Ovary (tissue), 3 donors: ENCODE results near the gene JMJD6.

ENCODE experiments used
- EP300 ChIP-seq: sonication (generic); formaldehyde crosslinking; IDR thresholded peaks from one replicate; pipeline ENCODE4 v1.6.1; 2017; ENCODE audit warnings: antibody characterized with exemption
- TF ChIP-seq, protein P1 (sequence below), 3 donors: fragments of 450-650 bp in 2 of 3; fragments of 200-600 bp in 1 of 3; IDR thresholded peaks; one replicate each; pipeline versions ENCODE4 v1.5.1 to v1.8.0; 2016 to 2022; ENCODE audit warnings: antibody characterized with exemption in 3 of 3, mild to moderate bottlenecking in 1 of 3
- donor health status: DM: no; HTN: no; CAD: no.

DNA sequence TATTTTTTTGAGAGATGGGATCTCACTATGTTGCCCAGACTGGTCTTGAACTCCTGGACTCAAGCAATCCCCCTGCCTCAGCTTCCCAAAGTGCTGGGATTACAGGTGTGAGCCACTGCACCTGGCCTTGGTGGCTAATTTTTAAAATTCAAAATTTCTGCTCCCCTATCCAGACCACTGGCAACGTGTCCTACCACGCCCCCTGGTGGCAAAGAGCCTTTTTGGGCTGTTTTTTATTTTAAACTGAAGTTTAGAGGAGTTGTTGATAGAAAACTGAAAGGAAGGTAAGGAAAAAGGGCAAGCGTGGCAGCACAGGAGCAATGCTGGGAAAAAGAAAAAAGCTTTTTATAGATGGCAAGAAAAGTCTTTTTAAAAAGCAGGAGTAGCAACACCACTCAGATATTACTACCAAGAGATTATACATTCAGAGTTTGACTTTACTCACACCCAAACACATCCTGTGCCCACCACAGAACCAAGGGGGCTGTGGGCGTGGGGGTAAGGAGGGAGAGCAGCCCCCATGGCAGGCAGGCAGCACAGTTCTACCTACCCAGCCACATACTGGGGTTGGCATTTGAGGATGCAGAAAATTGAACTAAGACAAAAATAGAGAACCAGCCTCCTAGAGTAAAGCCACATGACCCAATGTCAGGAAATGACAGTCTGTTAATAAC is 11.4 kb downstream of the JMJD6 start:
- TF ChIP-seq, protein P1, sequence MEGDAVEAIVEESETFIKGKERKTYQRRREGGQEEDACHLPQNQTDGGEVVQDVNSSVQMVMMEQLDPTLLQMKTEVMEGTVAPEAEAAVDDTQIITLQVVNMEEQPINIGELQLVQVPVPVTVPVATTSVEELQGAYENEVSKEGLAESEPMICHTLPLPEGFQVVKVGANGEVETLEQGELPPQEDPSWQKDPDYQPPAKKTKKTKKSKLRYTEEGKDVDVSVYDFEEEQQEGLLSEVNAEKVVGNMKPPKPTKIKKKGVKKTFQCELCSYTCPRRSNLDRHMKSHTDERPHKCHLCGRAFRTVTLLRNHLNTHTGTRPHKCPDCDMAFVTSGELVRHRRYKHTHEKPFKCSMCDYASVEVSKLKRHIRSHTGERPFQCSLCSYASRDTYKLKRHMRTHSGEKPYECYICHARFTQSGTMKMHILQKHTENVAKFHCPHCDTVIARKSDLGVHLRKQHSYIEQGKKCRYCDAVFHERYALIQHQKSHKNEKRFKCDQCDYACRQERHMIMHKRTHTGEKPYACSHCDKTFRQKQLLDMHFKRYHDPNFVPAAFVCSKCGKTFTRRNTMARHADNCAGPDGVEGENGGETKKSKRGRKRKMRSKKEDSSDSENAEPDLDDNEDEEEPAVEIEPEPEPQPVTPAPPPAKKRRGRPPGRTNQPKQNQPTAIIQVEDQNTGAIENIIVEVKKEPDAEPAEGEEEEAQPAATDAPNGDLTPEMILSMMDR (IDR thresholded peaks at IDR 0.05): peak; percentile 75 to 86 (median 84)
- no peak for TF ChIP-seq EP300
